ENCODE measurements around the gene DHFR2.
A peak's percentile ranks its signal among the peaks of the same experiment; 100 is the strongest.

The DHFR2 gene

DNA sequence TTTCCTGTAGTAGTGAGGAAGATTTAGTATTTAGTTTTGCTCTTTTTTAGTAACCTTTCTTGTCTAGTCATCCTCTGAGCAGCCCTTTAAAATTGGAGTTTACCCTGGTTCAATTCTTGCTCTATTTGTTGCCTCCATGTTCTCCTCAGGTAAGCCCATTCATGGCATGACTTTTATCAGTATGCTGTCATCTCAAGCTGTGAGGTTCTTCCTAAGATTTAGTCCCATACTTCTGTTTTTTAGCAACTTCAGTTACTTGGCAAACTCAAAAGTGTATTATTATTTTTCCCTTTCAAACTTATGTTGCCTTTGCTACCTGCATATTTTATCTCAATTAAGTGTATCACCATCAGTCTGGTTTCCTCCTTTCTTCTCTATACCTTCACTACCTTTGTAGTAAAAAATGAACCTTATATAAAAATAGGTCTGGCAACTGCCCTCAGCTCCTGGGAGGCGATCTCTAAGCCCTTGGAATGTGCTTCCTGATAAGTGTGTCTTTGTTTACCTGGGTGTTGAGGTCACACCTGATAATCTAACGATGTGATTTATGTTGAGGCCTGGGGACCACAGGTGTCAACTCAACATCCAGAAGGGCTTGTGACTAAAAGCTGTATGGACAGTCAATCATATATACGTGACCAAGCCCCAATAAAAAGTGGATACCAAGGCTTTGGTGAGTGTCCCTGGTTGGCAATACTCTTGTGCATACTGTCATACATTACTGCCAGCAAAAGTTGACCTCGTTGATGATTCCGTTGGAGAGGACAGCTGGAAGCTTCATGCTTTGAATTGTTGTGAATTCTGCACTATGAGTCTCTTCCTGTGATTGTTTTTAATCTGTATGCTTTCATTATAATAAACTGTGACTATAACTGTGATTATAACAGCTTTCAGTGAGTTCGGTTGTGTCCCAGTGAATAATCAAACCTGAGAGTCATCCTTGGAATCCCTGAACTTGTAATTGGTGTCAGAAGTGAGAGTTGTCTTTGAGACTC, 4.1 kb upstream of the DHFR2 start:
- no peaks in the 10 kb centered on the region for H3K27me3 ChIP-seq (ENCODE audit: control insufficient read depth in 1 of 2, insufficient read depth in 1 of 2, low read length in 2 of 2)
- no peak overlapping the region for H3K23ac ChIP-seq (ENCODE audit: low read length in 2 of 2)
- WGBS: 74% methylated on average over 6 of the region's 6 CpGs
- H3K18ac ChIP-seq (ENCODE audit: low read depth in 1 of 2, low read length in 2 of 2): no peak overlapping the region
- peaks cover 2% of the 10 kb centered on the region for H3K4me1 ChIP-seq (ENCODE audit: control insufficient read depth, insufficient read depth, low read depth, low read length)
- H3K9me3 ChIP-seq (ENCODE audit: control insufficient read depth, low read length): no peaks in the 10 kb centered on the region
- H3K4me2 ChIP-seq (ENCODE audit: low read length, poor library complexity, severe bottlenecking): no peak overlapping the region
- H2BK15ac ChIP-seq (ENCODE audit: low read depth, poor library complexity, severe bottlenecking): no peak overlapping the region
- no peak overlapping the region for H2AK5ac ChIP-seq (ENCODE audit: low read length, severe bottlenecking)
- H4K91ac ChIP-seq (ENCODE audit: low read length): no peak overlapping the region
- no peak overlapping the region for H2BK12ac ChIP-seq (ENCODE audit: low read length in 2 of 2)
- H3K36me3 ChIP-seq (ENCODE audit: control insufficient read depth in 1 of 2, insufficient read depth in 2 of 2, low read depth in 1 of 2, low read length in 2 of 2): peaks cover 2 to 13% of the 10 kb centered on the region in 2 experiments
- no peak overlapping the region for H3K4me3 ChIP-seq (ENCODE audit: insufficient read depth in 1 of 2, low read depth in 1 of 2, low read length in 2 of 2)
- H3K4ac ChIP-seq (ENCODE audit: low read depth in 1 of 2, low read length in 2 of 2): no peak overlapping the region
- H2BK120ac ChIP-seq (ENCODE audit: low read depth, low read length): no peak overlapping the region
- DNase-seq: no peak
- peak overlapping the region; percentile 12 for H4K8ac ChIP-seq (ENCODE audit: low read length)
- H3K79me1 ChIP-seq (replicated peaks; ENCODE audit: low read length, poor library complexity, severe bottlenecking): peaks cover 14% of the 10 kb centered on the region
- no peak overlapping the region for H3K27ac ChIP-seq (ENCODE audit: low read length, poor library complexity, severe bottlenecking)
- H3K9ac ChIP-seq (ENCODE audit: low read length): no peak overlapping the region
- no peak overlapping the region for H3K14ac ChIP-seq (ENCODE audit: low read length in 2 of 2)
- H2BK5ac ChIP-seq (ENCODE audit: low read depth, low read length, poor library complexity, severe bottlenecking): no peak overlapping the region
- no peak overlapping the region for H2AFZ ChIP-seq (ENCODE audit: low read depth, low read length)

DNA sequence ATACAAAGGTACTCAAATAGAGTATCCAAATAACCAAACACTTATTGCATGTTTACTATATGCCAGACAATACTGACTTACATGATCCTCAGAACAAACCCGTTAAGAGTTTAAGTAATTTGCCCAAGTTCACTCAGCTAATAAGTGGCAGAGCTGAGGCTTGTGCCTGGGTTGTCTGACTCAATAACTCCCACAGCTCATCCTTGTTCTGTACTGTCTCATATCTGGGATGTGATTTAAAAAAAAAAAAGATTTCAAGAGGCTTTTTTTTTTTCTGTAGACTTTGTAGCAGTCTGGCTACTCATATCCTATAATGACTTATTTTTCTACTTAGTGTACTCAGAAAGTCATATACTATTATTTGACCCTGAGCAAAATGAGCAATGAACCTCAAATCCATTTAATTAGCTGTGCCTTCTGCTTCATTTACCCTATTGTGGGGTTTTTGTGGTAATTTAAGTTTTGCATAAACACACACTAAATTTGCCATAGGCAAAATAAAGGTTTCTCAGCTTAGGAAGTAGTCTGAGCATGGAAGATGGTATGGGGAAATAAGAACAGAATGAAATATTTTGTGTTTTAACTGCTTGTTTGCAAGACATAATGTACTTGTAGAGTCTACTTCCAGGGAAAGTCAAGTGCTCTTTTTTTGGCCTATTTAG, 3.2 kb upstream of the DHFR2 start:
- Histone ChIP-seq H3K23ac (ENCODE audit: low read length in 2 of 2) (no peak overlapping the region), H3K14ac (ENCODE audit: low read length in 2 of 2) (no peak overlapping the region), H2AFZ (ENCODE audit: low read depth, low read length) (no peak overlapping the region), H3K9ac (ENCODE audit: low read length) (peak overlapping the region; percentile 96), H3K4me3 (ENCODE audit: insufficient read depth in 1 of 2, low read depth in 1 of 2, low read length in 2 of 2) (no peak overlapping the region), H3K4me2 (ENCODE audit: low read length, poor library complexity, severe bottlenecking) (no peak overlapping the region), H3K18ac (ENCODE audit: low read depth in 1 of 2, low read length in 2 of 2) (no peak overlapping the region), H3K36me3 (ENCODE audit: control insufficient read depth in 1 of 2, insufficient read depth in 2 of 2, low read depth in 1 of 2, low read length in 2 of 2) (peaks cover 0 to 9% of the 10 kb centered on the region in 2 experiments), H3K9me3 (ENCODE audit: control insufficient read depth, low read length) (no peaks in the 10 kb centered on the region), H2BK12ac (ENCODE audit: low read length in 2 of 2) (no peak overlapping the region), H2AK5ac (ENCODE audit: low read length, severe bottlenecking) (no peak overlapping the region), H4K8ac (ENCODE audit: low read length) (no peak overlapping the region), H2BK5ac (ENCODE audit: low read depth, low read length, poor library complexity, severe bottlenecking) (no peak overlapping the region), H2BK15ac (ENCODE audit: low read depth, poor library complexity, severe bottlenecking) (no peak overlapping the region), H3K27me3 (ENCODE audit: control insufficient read depth in 1 of 2, insufficient read depth in 1 of 2, low read length in 2 of 2) (no peaks in the 10 kb centered on the region), H3K79me1 (replicated peaks; ENCODE audit: low read length, poor library complexity, severe bottlenecking) (peaks cover 11% of the 10 kb centered on the region), H3K4ac (ENCODE audit: low read depth in 1 of 2, low read length in 2 of 2) (no peak overlapping the region), H3K27ac (ENCODE audit: low read length, poor library complexity, severe bottlenecking) (no peak overlapping the region), H4K91ac (ENCODE audit: low read length) (no peak overlapping the region), H2BK120ac (ENCODE audit: low read depth, low read length) (no peak overlapping the region), H3K4me1 (ENCODE audit: control insufficient read depth, insufficient read depth, low read depth, low read length) (peaks cover 3% of the 10 kb centered on the region)
- no CpG with 5 or more reads among the region's 1 CpG for WGBS
- no peak for DNase-seq

DNA sequence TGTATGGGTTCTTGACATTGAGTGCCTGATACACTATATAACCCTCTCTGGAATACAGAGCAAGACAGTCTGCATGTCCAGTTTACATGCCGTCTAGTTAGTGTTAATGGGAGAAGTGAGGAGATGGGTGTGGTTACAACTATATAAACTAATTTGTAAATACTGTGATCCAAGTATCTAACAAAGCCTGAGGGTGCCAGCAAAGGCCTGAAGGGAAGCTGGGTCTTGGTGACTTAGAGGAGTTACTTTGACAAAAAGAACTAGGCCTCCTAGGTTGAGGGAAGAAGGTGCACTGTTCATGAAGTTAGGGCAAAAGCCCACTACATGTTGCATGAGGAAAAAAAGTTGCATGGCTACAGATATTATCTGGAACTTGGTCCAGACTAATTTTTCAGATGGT, 2.4 kb upstream of the DHFR2 start:
- no peaks in the 10 kb centered on the region for H3K27me3 ChIP-seq (ENCODE audit: control insufficient read depth in 1 of 2, insufficient read depth in 1 of 2, low read length in 2 of 2)
- H3K9ac ChIP-seq (ENCODE audit: low read length): peak overlapping the region; percentile 96
- no peak overlapping the region for H2BK15ac ChIP-seq (ENCODE audit: low read depth, poor library complexity, severe bottlenecking)
- no CpG with 5 or more reads among the region's 1 CpG for WGBS
- H3K18ac ChIP-seq (ENCODE audit: low read depth in 1 of 2, low read length in 2 of 2): no peak overlapping the region
- H3K4me1 ChIP-seq (ENCODE audit: control insufficient read depth, insufficient read depth, low read depth, low read length): peaks cover 3% of the 10 kb centered on the region
- H2BK12ac ChIP-seq (ENCODE audit: low read length in 2 of 2): no peak overlapping the region
- no peak overlapping the region for H2AK5ac ChIP-seq (ENCODE audit: low read length, severe bottlenecking)
- H3K79me1 ChIP-seq (replicated peaks; ENCODE audit: low read length, poor library complexity, severe bottlenecking): peaks cover 7% of the 10 kb centered on the region
- no peaks in the 10 kb centered on the region for H3K9me3 ChIP-seq (ENCODE audit: control insufficient read depth, low read length)
- no peak overlapping the region for H4K8ac ChIP-seq (ENCODE audit: low read length)
- no peak overlapping the region for H4K91ac ChIP-seq (ENCODE audit: low read length)
- no peak for DNase-seq
- no peak overlapping the region for H3K4ac ChIP-seq (ENCODE audit: low read depth in 1 of 2, low read length in 2 of 2)
- peaks cover 0 to 18% of the 10 kb centered on the region in 2 experiments for H3K36me3 ChIP-seq (ENCODE audit: control insufficient read depth in 1 of 2, insufficient read depth in 2 of 2, low read depth in 1 of 2, low read length in 2 of 2)
- H3K4me2 ChIP-seq (ENCODE audit: low read length, poor library complexity, severe bottlenecking): no peak overlapping the region
- no peak overlapping the region for H2BK5ac ChIP-seq (ENCODE audit: low read depth, low read length, poor library complexity, severe bottlenecking)
- H2BK120ac ChIP-seq (ENCODE audit: low read depth, low read length): no peak overlapping the region
- H3K4me3 ChIP-seq (ENCODE audit: insufficient read depth in 1 of 2, low read depth in 1 of 2, low read length in 2 of 2): peak overlapping the region in 1 of 2 experiments; percentile 83
- H3K23ac ChIP-seq (ENCODE audit: low read length in 2 of 2): no peak overlapping the region
- no peak overlapping the region for H2AFZ ChIP-seq (ENCODE audit: low read depth, low read length)
- no peak overlapping the region for H3K27ac ChIP-seq (ENCODE audit: low read length, poor library complexity, severe bottlenecking)
- no peak overlapping the region for H3K14ac ChIP-seq (ENCODE audit: low read length in 2 of 2)

DNA sequence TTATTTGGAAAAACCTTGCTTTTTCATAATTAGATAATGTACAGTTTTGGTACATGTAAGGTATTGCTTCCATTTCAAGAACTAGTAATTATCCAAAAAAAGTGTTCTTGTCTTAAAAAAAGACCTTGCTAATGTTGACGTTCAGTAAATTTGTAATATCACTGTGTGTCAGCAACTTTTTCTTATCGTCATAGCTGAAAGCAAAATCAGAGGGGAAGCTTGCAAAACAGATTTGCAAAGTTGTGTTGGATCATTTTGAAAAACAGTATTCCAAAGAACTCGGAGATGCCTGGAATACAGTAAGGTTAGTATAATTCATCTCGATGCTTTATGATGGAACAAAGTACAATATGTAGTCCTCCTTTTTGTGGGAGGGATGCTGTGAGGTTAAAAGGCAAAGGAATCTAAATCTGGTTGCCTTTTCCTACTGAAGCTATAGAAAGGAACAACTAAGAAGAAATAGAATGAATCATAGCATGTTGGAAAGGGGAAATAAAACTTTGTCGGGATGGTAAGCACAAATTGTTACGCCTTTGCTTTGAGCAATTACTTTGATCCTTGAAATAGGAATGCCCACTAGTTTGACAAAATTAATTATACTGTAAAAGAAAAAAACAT, 1.6 kb upstream of the DHFR2 start:
- no peak overlapping the region for H2AK5ac ChIP-seq (ENCODE audit: low read length, severe bottlenecking)
- peaks cover 3% of the 10 kb centered on the region for H3K4me1 ChIP-seq (ENCODE audit: control insufficient read depth, insufficient read depth, low read depth, low read length)
- no peak overlapping the region for H2BK120ac ChIP-seq (ENCODE audit: low read depth, low read length)
- no peak overlapping the region for H3K4ac ChIP-seq (ENCODE audit: low read depth in 1 of 2, low read length in 2 of 2)
- peaks cover 3 to 22% of the 10 kb centered on the region in 2 experiments for H3K36me3 ChIP-seq (ENCODE audit: control insufficient read depth in 1 of 2, insufficient read depth in 2 of 2, low read depth in 1 of 2, low read length in 2 of 2)
- H3K4me2 ChIP-seq (ENCODE audit: low read length, poor library complexity, severe bottlenecking): no peak overlapping the region
- no peak overlapping the region for H4K91ac ChIP-seq (ENCODE audit: low read length)
- H3K9ac ChIP-seq (ENCODE audit: low read length): peak overlapping the region; percentile 96
- no peaks in the 10 kb centered on the region for H3K9me3 ChIP-seq (ENCODE audit: control insufficient read depth, low read length)
- peak overlapping the region in 1 of 2 experiments; percentile 83 for H3K4me3 ChIP-seq (ENCODE audit: insufficient read depth in 1 of 2, low read depth in 1 of 2, low read length in 2 of 2)
- WGBS: 92% methylated on average over 5 of the region's 6 CpGs
- no peak overlapping the region for H4K8ac ChIP-seq (ENCODE audit: low read length)
- peaks cover 8% of the 10 kb centered on the region for H3K79me1 ChIP-seq (replicated peaks; ENCODE audit: low read length, poor library complexity, severe bottlenecking)
- no peak overlapping the region for H2BK5ac ChIP-seq (ENCODE audit: low read depth, low read length, poor library complexity, severe bottlenecking)
- H3K14ac ChIP-seq (ENCODE audit: low read length in 2 of 2): no peak overlapping the region
- no peaks in the 10 kb centered on the region for H3K27me3 ChIP-seq (ENCODE audit: control insufficient read depth in 1 of 2, insufficient read depth in 1 of 2, low read length in 2 of 2)
- no peak for DNase-seq
- H3K23ac ChIP-seq (ENCODE audit: low read length in 2 of 2): no peak overlapping the region
- no peak overlapping the region for H2BK12ac ChIP-seq (ENCODE audit: low read length in 2 of 2)
- no peak overlapping the region for H2BK15ac ChIP-seq (ENCODE audit: low read depth, poor library complexity, severe bottlenecking)
- H3K27ac ChIP-seq (ENCODE audit: low read length, poor library complexity, severe bottlenecking): no peak overlapping the region
- H2AFZ ChIP-seq (ENCODE audit: low read depth, low read length): no peak overlapping the region
- no peak overlapping the region for H3K18ac ChIP-seq (ENCODE audit: low read depth in 1 of 2, low read length in 2 of 2)

Data from mesenchymal stem cell (in vitro differentiated cells and primary cell).